HUES48 (cell line): ENCODE results near the gene AGPAT3.

Source experiments
- H3K27ac ChIP-seq: one replicate; pipeline ENCODE4 v1.7.0; 2013; ENCODE audit warnings: low read depth, low read length, inconsistent platforms
- H3K27me3 ChIP-seq: 2 replicates; pipeline ENCODE4 v1.6.1; 2013; ENCODE audit warnings: mild to moderate bottlenecking, low read length; ENCODE audit not compliant: control insufficient read depth, insufficient read depth
- H3K36me3 ChIP-seq: 2 replicates; pipeline ENCODE4 v1.6.1; 2013; ENCODE audit warnings: low read length; ENCODE audit not compliant: control insufficient read depth, insufficient read depth
- H3K4me1 ChIP-seq: 2 replicates; pipeline ENCODE4 v1.6.1; 2013; ENCODE audit warnings: mild to moderate bottlenecking, low read length; ENCODE audit not compliant: control insufficient read depth, insufficient read depth
- H3K4me3 ChIP-seq: 2 replicates; pipeline ENCODE4 v1.5.1; 2013; ENCODE audit warnings: mild to moderate bottlenecking, low read depth, low read length
- H3K9ac ChIP-seq: 2 replicates; pipeline ENCODE4 v1.6.1; 2013; ENCODE audit warnings: mild to moderate bottlenecking, low read depth, low read length, moderate library complexity
- H3K9me3 ChIP-seq: 2 replicates; pipeline ENCODE4 v1.6.1; 2013; ENCODE audit warnings: low read length; ENCODE audit not compliant: control insufficient read depth, insufficient read depth

Gene AGPAT3

GRCh38 chr21:43935711-43936110 lies 70.7 kb downstream of the AGPAT3 start:
- Histone ChIP-seq H3K27ac (no peak overlapping the region), H3K36me3 (no peaks in the 10 kb centered on the region), H3K27me3 (no peaks in the 10 kb centered on the region), H3K4me3 (no peak overlapping the region), H3K9me3 (no peaks in the 10 kb centered on the region), H3K4me1 (peaks cover 17% of the 10 kb centered on the region), H3K9ac (no peak overlapping the region)

DNA sequence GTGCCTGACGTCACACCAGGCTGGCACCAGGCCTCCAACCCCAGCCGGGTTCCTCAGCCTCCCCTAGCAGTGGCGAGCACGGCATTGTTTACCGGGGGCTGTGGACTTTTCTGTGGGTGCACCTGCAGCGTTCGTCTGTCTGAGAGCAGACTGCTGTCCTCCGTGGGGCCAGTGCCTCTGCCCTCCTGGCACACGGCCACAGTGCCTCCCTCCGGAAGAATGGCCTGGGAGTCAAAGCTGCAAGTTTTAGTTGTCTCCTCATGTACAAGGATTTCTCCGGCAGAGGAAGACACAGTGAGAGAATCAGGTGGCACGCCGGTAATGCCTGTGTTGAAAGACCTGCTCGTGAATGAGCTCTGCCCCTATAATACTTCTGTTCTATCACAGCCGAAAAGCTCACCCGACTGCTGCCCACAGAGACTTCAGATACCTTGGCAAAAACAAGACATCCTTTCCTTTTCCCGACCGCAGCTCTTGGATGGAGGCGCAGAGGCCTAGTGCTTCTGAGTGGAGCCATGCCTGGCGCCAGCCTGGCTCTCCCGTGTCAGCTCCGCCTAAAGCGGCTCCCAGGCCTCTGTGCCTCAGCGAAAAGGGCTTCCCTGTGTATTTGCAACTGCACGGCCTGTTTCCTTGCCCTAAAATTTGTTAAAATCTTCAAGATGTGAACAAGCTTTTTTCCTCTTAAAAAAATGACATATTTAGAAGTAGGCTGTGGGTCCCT lies 71.4 kb downstream of the AGPAT3 start:
- H3K4me3 ChIP-seq = no peak overlapping the region
- no peaks in the 10 kb centered on the region for H3K9me3 ChIP-seq
- H3K27me3 ChIP-seq = no peaks in the 10 kb centered on the region
- H3K36me3 ChIP-seq = no peaks in the 10 kb centered on the region
- peaks cover 17% of the 10 kb centered on the region for H3K4me1 ChIP-seq
- no peak overlapping the region for H3K27ac ChIP-seq
- H3K9ac ChIP-seq = no peak overlapping the region

- Histone ChIP-seq H3K9me3 (no peaks in the 10 kb centered on the region), H3K4me3 (no peak overlapping the region), H3K27me3 (no peaks in the 10 kb centered on the region), H3K9ac (no peak overlapping the region), H3K27ac (no peak overlapping the region), H3K36me3 (no peaks in the 10 kb centered on the region), H3K4me1 (peaks cover 17% of the 10 kb centered on the region)
Measured at GRCh38 chr21:43937051-43937832, 72.2 kb downstream of the AGPAT3 start.

- H3K9me3 ChIP-seq = no peaks in the 10 kb centered on the region
- no peak overlapping the region for H3K27ac ChIP-seq
- H3K36me3 ChIP-seq = no peaks in the 10 kb centered on the region
- no peak overlapping the region for H3K4me3 ChIP-seq
- no peak overlapping the region for H3K9ac ChIP-seq
- no peaks in the 10 kb centered on the region for H3K27me3 ChIP-seq
- H3K4me1 ChIP-seq = peaks cover 15% of the 10 kb centered on the region
Measured at GRCh38 chr21:43937891-43938309, 72.9 kb downstream of the AGPAT3 start.

- H3K4me3 ChIP-seq = 0 out of 2 replicates have a peak overlapping the region, but pooled peaks have one; percentile 24
Measured at GRCh38 chr21:43938751-43939442, 73.9 kb downstream of the AGPAT3 start.

GRCh38 chr21:43939443-43940328 lies 74.7 kb downstream of the AGPAT3 start:
- Histone ChIP-seq H3K9me3 (no peaks in the 10 kb centered on the region), H3K4me1 (peaks cover 5% of the 10 kb centered on the region; the same call in 1 of the 2 replicates), H3K9ac (no peak overlapping the region), H3K4me3 (0 out of 2 replicates have a peak overlapping the region, but pooled peaks have one; percentile 24), H3K27me3 (no peaks in the 10 kb centered on the region), H3K27ac (no peak overlapping the region), H3K36me3 (no peaks in the 10 kb centered on the region)

More at GRCh38 chr21:43938751-43939442, 73.9 kb downstream of the AGPAT3 start:
- Histone ChIP-seq H3K27me3 (no peaks in the 10 kb centered on the region), H3K9me3 (no peaks in the 10 kb centered on the region), H3K36me3 (no peaks in the 10 kb centered on the region), H3K27ac (no peak overlapping the region), H3K4me1 (peaks cover 5% of the 10 kb centered on the region; the same call in 1 of the 2 replicates), H3K9ac (no peak overlapping the region; the same call in 1 of the 2 replicates)

DNA sequence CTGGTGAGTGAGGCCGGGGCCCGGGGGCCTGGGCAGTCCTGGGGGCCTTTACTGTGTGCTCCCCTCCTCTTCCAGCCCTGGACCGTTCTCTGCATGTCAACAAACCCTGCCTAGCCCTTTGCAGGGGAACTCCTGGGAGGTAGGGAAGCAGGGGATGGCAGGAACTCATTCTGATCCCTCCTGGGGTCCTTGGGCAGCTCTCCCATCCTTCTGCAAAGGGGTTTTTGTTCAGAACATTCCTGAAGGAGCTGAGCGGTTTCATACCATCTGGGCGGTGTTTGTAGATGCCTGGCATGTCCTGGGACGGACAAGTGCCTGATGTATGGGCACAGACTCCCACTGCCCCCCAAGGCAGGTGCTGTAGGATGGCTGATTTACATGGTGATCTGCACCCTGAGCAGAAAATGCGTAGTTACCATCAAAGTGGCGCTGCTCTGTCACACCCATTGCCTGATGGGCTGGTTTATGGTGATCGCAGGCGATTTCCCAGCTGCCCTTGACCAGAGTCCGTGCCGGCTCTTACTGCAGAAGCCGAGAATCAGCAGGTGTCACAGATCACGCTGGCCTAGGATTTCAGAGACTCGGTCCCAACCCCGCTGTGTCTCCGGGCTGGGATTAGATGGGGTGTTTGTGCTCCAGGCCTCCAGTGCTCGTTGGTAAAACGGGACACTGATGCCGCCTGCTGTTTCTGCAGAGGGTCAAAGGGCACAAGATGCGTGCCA lies 75.5 kb downstream of the AGPAT3 start:
- Histone ChIP-seq H3K4me3 (no peak overlapping the region), H3K9ac (no peak overlapping the region), H3K4me1 (peaks cover 5% of the 10 kb centered on the region; the same call in 1 of the 2 replicates), H3K9me3 (no peaks in the 10 kb centered on the region), H3K27me3 (no peaks in the 10 kb centered on the region), H3K36me3 (no peaks in the 10 kb centered on the region), H3K27ac (no peak overlapping the region)

DNA sequence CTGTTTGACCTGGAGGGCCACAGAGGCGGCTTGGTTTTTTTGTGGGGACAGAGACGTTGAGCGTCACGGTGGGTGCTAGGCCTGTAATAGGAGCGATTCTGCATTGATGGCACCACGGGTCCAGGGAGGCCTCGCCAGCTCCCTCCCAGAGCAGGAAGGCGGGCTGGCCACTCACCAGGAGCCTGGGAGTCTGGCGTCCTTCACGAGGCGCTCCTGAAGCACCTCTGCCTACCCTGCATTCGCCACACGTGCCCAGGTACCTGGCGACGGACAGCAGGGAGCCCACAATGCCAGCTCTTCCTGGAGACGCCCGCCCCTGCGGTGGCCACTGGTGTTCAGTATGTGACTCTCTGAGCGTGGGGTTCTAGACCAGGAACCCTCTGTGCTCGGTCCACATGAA lies 77.2 kb downstream of the AGPAT3 start:
- Histone ChIP-seq H3K4me1 (peaks cover 5% of the 10 kb centered on the region; the same call in 1 of the 2 replicates), H3K27me3 (no peaks in the 10 kb centered on the region), H3K4me3 (no peak overlapping the region), H3K9me3 (no peaks in the 10 kb centered on the region), H3K9ac (no peak overlapping the region), H3K36me3 (no peaks in the 10 kb centered on the region), H3K27ac (no peak overlapping the region)

DNA sequence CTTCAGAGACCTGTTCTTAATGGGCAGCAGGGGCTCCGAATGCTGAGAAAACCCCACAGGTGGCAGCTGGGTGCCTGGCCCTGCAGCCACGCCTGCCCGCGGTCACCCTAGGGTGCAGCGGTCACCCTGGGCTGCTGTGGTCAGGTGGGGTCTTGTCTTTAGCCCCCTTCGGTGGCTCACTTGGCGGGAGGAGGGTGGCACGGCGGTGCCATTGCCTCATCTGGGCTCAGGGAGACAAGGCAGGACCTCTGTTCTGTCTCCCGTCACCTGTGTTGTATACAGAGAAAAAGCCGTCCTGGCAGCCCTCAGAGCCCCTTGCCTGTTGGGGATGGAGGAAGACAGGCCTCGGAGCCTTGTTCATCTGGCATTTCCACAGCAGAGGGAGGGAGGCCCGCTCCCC lies 77.6 kb downstream of the AGPAT3 start:
- Histone ChIP-seq H3K27ac (no peak overlapping the region), H3K9me3 (no peaks in the 10 kb centered on the region), H3K36me3 (no peaks in the 10 kb centered on the region), H3K27me3 (no peaks in the 10 kb centered on the region), H3K4me3 (no peak overlapping the region), H3K9ac (no peak overlapping the region), H3K4me1 (peaks cover 5% of the 10 kb centered on the region; the same call in 1 of the 2 replicates)
